GM18951 (cell line): ENCODE results near the gene PYGB.

Source experiments
- POLR2A ChIP-seq: IDR thresholded peaks from 4 replicates; pipeline ENCODE4 v1.6.1; 2011; ENCODE audit warnings: mild to moderate bottlenecking; ENCODE audit not compliant: insufficient read length, insufficient read depth; ENCODE audit errors: extremely low read depth
- in situ Hi-C: fragments of 300-500 bp; cut with MboI; formaldehyde crosslinking; loops from one replicate; pipeline ENCODE4 v1.12.0; 2022; ENCODE audit warnings: low sequenced_read_pairs, mixed read lengths, inconsistent platforms; ENCODE audit not compliant: unreplicated experiment

The PYGB gene

DNA sequence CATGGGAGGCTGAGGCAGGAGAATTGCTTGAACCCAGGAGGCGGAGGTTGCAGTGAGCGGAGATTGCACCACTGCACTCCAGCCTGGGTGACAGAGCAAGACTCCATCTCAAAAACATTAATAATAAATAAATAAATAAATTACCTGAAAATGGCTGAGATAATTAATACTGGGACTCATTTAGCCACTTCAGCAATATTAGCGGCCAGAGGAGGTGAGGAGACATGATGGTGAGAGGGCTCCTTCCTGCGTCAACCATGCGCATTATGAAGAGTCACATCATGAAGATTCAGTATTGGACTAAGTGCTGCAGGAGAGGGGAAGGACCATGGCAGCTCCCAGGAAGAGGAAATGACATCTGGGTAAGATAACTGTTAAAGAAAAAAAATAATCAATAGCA is 2.9 kb upstream of the PYGB start:
- TF ChIP-seq POLR2A = no peak
- in situ Hi-C loops = no loop called here

DNA sequence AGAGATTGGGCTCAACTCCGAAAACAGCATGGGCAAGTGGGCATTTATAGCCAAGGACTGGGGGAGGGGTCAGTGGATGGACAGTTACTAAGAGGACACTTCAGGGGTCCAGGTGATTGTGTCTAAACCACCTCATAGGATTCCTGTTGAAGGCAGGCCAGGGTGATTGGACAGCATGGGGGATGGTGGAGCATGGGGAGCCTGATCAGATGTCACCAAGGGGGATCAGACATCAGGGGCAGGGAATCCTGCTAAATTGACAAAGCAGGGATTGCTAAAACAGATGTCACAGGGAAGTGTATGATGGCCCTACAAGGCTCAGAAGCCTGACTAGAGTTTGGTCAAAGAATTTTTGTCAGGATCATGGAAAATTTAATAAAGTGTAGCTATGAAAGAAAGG is 2.4 kb upstream of the PYGB start:
- TF ChIP-seq POLR2A = no peak
- in situ Hi-C loops = no loop called here

DNA sequence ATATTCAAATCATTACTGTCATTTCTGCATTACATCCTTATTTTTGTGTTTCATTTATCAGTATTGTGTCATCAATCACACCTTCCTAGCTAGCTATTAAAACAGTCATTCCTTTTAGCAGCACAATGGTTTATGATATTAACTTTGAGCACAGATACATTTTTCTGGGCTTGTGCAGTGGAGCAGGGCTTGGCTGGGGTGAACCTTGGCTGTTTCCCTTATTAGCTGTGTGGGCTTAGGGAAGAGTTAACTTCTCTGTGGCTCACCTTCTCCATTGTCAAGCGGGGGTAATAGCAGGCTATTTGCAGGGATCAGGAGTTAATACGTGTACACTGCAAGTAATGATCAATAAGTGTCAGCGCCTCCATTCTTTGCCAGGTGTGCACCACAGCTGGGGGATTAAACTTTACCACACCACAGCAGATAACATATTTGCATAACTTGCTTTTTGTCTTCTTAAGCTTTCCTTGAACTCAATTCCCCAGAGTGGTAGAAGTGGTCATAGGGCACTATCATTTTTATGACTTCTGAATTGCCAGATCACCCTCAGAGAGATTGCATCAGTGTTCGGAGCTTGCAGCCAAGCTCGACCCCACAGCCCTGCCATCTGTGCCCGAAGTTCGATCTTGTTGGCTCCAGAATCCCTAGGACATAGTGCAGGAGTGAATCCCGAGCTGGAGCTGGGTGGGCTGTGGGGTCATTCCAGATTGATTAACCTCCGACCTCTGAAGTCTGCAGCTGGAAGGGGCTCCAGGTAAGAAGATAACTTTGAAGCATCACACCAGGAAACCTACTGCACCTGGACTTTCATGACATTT is 1.5 kb upstream of the PYGB start:
- no peak for TF ChIP-seq POLR2A
- in situ Hi-C loops = no loop called here

DNA sequence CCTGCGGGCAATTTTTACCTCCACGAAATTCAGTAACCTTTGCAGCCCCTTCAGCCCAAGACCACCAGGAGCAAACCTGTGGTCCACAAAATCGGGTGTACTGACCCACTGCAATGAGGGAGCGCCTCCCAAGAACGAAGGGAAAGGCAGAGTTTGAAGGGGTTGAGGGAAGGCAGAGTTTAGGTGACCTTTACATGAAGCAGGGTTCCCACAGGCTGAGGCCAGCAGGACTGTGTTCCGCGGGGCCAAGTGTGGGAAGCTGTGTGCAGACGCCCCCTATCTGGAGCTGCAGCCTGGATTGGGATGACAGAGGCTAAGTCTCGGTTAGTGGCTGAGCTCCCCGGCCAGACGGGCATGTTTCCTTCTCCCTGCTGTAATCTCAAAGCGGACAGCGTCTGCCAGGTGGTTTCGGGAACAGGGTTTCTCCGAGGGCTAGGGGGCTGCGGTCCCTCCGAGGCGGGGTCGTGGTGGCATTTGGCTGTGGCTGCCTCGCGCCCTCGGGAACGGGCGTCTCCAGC is 826 bp upstream of the PYGB start:
- no peak for TF ChIP-seq POLR2A
- in situ Hi-C loops = no loop called here

DNA sequence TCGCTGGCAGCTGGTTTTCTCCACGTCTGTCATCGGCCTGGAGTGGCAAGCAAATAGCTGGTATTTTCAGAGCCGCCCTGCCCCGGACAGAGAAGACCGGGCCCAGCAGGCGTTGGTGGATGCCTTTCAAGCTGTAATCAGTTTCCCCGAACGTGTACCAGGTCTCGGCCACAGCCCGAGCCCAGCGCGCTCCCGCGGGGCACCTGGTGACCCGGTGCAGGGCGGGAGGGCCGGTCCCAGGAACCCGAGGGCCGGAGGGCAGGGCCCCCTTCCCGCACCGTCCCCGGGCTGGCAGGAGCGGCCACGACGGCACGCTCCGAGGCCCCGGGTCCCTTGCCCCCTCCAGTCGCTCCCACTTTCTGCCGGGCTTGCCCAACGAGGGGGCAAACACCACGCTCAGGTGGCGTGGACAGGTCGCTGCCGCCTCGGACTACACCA is 348 bp upstream of the PYGB start:
- in situ Hi-C loops = no loop called here
- no peak for TF ChIP-seq POLR2A

DNA sequence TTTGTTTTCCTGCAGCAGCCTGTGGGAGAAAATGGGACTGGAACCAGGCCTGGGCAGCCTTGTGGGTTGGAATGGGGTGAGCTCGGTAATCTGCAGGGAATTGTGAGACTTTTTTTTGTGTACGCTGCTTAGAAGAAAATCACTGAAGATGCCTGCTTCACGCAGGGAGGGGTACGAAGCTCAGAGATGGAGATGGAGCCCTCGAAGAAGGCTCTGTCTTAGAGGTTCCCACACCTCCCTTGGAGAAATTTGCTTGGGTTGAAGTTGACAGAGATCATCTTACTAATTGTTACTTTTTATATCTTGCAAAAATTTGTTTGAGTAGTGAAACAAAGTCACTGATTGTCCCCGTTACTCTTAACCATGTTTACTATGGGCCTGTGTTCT is 894 bp downstream of the PYGB start:
- in situ Hi-C loops = no loop called here
- TF ChIP-seq POLR2A = no peak

DNA sequence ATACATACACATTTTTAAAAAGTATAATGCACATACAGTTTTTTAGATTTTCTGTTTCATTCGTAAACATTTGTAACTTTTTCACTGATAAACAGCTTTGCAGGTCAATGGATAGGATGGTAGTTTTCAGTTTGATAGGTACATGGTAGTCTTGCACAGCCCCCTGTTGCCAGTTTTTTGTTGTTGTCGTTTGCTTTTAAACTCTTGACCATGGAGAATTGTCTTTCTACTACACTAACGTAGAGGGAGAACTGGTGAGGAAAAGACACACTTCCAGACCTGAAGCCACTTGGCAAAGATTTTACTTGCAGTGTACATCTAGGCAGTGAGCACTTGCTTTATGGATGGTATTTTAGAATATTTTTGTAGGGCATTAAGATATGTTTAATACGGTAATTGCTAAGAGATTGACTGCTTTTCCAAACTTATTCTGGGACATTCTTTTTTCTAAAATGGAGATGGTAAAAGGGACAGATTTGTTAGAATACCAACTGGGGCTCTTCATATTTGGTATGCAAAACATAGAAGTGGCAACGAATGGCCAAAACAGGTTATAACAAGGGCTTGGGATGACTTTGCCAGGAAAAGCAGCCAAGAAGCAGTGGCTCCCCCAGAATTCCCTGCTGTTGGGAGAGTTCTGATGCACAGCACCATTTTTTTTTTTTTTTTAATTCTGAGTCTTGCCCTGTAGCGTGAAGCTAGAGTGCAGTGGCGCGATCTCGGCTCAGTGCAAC is 1.5 kb downstream of the PYGB start:
- in situ Hi-C loops = no loop called here
- no peak for TF ChIP-seq POLR2A

DNA sequence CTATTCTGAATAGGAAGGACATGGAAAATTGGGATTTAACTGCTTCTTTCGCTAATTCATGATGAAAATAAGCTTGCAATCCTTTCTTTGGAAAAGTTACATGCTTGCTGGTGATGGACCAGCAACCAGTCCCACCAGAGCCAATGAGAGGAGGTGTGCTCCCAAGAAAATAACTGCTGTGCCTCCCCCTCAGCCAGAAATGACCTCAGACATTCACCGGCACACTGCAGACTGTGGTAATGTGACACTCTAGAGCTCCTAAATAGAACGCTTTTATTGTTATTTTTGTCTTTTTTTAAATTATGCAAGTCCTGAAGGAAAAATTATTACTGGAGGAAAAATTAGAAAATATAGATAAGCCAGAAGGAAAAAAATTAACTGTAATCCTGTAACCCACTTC is 2.6 kb downstream of the PYGB start:
- in situ Hi-C loops = no loop called here
- TF ChIP-seq POLR2A = no peak

DNA sequence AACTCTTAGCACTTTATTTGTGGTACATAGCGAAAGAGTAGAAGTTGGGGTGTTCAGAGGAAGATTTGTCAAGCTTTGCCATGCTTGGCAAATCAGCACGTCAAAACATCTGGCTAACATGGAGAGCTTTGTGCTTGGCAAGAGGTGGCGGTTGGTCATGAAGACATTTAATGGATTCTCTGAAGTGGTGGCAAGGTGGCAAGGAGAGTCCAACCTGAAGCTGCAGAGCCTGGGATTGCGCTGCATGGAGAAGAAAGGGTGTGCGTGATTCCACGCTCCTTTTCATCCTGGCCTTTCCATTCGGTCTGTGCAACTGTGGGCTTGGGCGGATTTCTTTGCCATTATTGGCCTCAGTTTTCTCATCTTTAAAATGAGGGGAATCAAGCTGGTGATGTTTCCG is 3.1 kb downstream of the PYGB start:
- TF ChIP-seq POLR2A = no peak
- in situ Hi-C loops = no loop called here

DNA sequence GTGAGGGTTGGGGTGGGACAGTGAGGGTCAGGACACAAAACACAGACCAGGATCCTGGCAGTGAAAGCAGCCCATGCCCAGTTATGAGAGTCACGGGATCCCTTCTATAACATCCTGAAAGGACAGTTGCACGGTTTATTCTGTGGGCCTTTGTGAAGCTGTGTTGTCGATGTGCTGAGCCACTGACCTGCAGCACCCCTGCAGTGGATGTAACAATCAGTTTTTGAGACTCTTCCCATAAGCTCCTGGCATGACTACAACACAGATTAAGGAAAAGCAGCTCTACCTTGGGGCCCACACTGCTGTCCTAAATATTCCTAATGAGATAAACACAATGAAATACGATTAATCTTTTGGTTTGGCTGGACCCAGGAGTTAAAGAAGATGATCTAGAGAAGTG is 3.7 kb downstream of the PYGB start:
- TF ChIP-seq POLR2A = no peak
- in situ Hi-C loops = no loop called here

DNA sequence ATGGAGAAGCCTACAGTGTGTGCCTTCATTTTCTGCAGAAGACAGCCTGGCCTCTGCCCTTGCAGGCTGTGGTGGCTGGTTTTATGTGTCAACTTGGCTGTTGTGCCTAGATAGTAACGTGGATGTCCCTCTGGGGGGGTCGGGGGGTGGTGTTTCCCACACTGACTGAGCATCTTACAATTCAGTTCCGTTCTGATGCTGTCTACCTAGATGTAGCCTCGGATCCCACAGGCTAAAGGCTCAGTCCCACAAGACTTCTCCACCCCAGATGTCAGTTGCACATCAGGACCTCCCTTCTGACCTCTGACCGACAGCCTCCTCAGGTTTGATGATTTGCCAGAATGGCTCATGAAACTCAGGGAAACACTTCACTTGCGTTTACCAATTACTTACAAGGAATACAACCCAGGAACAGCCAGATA is 4.4 kb downstream of the PYGB start:
- in situ Hi-C loops = no loop called here
- TF ChIP-seq POLR2A = no peak

DNA sequence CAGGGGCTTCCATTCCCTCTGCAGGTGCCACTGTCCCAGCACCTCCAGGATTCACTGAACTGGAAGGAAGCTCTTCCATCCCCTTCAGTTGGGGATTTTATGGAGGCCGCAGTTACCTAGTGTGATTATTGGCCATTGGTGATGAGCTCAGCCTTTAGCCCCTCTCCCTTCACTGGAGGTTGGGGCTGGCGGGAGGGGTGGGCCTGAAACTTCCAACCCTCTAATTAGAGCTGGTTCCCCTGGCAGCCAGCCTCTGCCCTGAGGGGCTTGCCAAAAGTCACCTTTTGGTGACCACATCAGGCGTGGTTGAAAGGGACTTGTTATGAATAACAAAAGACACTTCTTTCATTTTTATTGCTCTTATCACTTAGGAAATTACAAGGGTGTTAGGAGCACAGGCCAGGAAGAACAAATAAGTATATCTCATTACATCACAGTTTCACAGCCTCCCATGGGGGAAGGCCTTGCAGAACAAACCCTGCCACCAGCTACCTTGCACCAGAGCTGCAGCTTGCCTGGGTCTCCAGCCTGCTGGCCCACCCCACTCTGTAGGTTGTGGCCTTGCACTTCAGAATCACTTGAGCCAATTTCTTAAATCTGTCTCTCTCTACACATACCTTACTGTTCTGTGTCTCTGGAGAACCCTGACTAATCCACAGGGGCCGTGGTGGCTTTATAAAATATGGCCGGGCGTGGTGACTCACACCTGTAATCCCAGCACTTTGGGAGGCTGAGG is 5.0 kb downstream of the PYGB start:
- no peak for TF ChIP-seq POLR2A
- in situ Hi-C loops = no loop called here

DNA sequence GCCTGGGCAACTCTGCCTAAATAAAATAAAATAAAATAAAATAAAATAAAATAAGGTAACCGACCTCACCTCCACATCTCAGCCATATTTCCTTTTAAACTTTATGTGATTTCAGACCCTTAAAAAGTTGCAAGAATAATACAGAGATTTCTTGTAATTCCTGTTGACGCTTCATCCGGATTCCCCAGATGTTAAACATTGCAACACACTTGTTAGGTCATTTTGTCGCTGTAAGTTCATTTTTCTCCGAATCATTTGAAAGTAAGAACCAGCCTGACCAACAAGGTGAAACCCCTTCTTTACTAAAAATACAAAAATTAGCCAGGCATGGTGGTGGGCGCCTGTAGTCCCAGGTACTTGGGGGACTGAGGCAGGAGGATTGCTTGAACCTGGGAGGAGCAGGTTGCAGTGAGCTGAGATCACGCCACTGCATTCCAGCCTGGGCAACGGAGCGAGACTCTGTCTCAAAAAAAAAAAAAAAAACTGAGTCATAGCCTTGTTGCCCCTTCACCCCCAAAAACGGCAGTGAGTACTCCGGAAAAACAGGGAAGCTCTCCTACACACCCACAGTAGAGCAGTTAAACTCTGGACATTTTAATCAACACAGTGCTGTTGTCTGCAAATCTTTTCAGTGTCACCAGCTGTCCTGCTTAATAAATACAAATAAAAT is 5.9 kb downstream of the PYGB start:
- TF ChIP-seq POLR2A = no peak
- in situ Hi-C loops = no loop called here
